Stimulated activated CD4-positive, alpha-beta T cell treated with anti-CD3 and anti-CD28 coated beads, Interleukin-12 subunit alpha, Interleukin-12 subunit beta, amount 100 ng/mL, for 48 hours (primary cell): Measurements from ENCODE around the gene COTL1.
A peak's percentile ranks its signal among the peaks of the same experiment; 100 is the strongest.

Experiments
- DNase-seq, 3 donors: peaks; one replicate each; pipeline ENCODE4 v3.0.0-alpha.2; 2020; ENCODE audit warnings: low read depth in 2 of 3, low spot score in 1 of 3

Gene COTL1

GRCh38 chr16:84614968-84615813, 2.7 kb downstream of the COTL1 start:
- DNase-seq = no peak

GRCh38 chr16:84614623-84614967, 3.3 kb downstream of the COTL1 start:
- DNase-seq = no peak

- no peak for DNase-seq
These were observed 3.8 kb downstream of the COTL1 start for GRCh38 chr16:84614073-84614459.

GRCh38 chr16:84613408-84614072, 4.3 kb downstream of the COTL1 start:
- no peak for DNase-seq

GRCh38 chr16:84612686-84613085, 5.2 kb downstream of the COTL1 start:
- DNase-seq = no peak

- DNase-seq = no peak
These were observed 6.8 kb downstream of the COTL1 start for GRCh38 chr16:84611041-84611440.

- DNase-seq = no peak
These were observed 7.5 kb downstream of the COTL1 start for GRCh38 chr16:84610376-84610775.

GRCh38 chr16:84609563-84610177, 8.2 kb downstream of the COTL1 start:
- no peak for DNase-seq

- DNase-seq = no peak
These were observed 9.6 kb downstream of the COTL1 start for GRCh38 chr16:84608282-84608681.

- no peak for DNase-seq
These were observed 10.2 kb downstream of the COTL1 start for GRCh38 chr16:84607694-84608093.

GRCh38 chr16:84607061-84607460, 10.8 kb downstream of the COTL1 start:
- no peak for DNase-seq

GRCh38 chr16:84606081-84606875, 11.6 kb downstream of the COTL1 start:
- DNase-seq = no peak

GRCh38 chr16:84605339-84605848, 12.5 kb downstream of the COTL1 start:
- no peak for DNase-seq

GRCh38 chr16:84604477-84605013, 13.3 kb downstream of the COTL1 start:
- DNase-seq = no peak

GRCh38 chr16:84603940-84604339, 13.9 kb downstream of the COTL1 start:
- no peak for DNase-seq

- no peak for DNase-seq
These were observed 14.6 kb downstream of the COTL1 start for GRCh38 chr16:84603140-84603816.

GRCh38 chr16:84600343-84601229, 17.3 kb downstream of the COTL1 start:
- no peak for DNase-seq

GRCh38 chr16:84599521-84600202, 18.2 kb downstream of the COTL1 start:
- DNase-seq = peak; percentile 62 to 73 (median 66)

- no peak for DNase-seq
These were observed 19.5 kb downstream of the COTL1 start for GRCh38 chr16:84598360-84598759.
